ENCODE results near the gene F5.

Gene F5

DNA sequence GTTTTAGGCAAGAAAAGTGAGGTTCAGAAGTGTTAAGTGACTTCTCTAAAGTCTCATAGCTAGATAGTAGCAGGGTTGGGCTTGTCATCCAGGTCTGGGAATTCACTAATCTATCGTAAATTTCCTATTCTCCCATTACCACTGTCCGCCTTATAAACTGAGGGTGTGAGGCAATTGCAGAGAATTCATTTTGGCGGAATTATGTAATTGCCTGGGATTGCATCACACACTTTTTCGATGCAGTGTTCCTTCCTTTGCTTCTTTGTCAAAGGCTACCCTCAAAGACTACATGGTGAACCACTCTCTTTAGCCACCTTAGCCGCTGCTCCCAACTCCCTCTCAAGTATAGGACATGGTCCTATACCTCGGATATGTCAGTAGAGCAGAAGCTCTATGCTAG, 24.6 kb upstream of the F5 start:
- no peak overlapping the region for H3K4me3 ChIP-seq (ENCODE audit: low read length)
- H3K27me3 ChIP-seq (ENCODE audit: insufficient read depth, low read length), result no peaks in the 10 kb centered on the region; the same call in 1 of the 2 replicates
- no peaks in the 10 kb centered on the region for H3K4me1 ChIP-seq (ENCODE audit: insufficient read depth, low read length)
- H3K9me3 ChIP-seq (ENCODE audit: insufficient read depth, low read depth, low read length), result no peaks in the 10 kb centered on the region
- no peak overlapping the region for H3K9ac ChIP-seq (ENCODE audit: low read depth, low read length)
- H3K27ac ChIP-seq (ENCODE audit: low read depth, low read length), result no peak overlapping the region
- no peaks in the 10 kb centered on the region for H3K36me3 ChIP-seq (ENCODE audit: insufficient read depth, low read length)
- WGBS, result 75% methylated on average over 4 of the region's 6 CpGs

DNA sequence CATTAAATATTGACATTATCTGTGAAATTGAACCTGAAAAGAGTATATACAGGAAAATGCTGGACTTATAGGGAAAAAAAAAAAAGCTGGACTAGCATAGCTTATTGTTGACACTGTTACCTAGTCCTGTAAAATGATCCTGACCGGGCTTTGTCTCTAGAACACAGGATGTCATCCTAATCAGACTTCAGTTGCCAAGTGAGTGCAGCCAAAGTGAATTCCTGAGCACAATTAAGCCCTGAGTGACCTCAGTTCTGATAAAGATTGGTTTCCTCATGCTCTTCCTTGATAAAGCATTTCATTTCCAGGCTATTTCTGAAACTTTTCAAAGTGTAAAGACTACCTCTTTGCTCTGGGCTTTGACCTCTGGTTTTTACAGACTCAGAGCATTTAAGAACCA, 23.8 kb upstream of the F5 start:
- Histone ChIP-seq H3K4me1 (ENCODE audit: insufficient read depth, low read length) (no peaks in the 10 kb centered on the region), H3K27ac (ENCODE audit: low read depth, low read length) (no peak overlapping the region), H3K36me3 (ENCODE audit: insufficient read depth, low read length) (no peaks in the 10 kb centered on the region), H3K9me3 (ENCODE audit: insufficient read depth, low read depth, low read length) (no peaks in the 10 kb centered on the region), H3K9ac (ENCODE audit: low read depth, low read length) (no peak overlapping the region), H3K27me3 (ENCODE audit: insufficient read depth, low read length) (no peaks in the 10 kb centered on the region; the same call in 1 of the 2 replicates), H3K4me3 (ENCODE audit: low read length) (no peak overlapping the region)
- 83% methylated on average over 1 of the region's 1 CpG for WGBS

DNA sequence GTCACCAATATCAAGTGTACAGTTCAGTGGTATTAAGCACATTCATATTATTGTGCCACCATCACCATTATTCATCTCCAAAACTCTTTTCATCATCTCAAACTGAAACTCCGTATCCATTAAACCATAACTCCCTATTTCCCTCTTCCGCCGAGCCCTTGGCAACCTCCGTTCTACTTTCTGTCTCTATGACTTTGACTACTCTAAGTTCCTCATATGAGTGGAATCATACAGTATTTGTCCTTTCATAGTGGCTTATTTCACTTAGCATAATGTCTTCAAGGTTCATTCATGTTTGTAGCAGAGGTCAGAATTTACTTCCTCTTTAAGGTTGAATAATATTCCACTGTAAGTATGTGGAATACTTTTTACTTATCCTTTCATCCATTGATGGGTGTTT, 21.9 kb upstream of the F5 start:
- Histone ChIP-seq H3K9me3 (ENCODE audit: insufficient read depth, low read depth, low read length) (no peaks in the 10 kb centered on the region), H3K36me3 (ENCODE audit: insufficient read depth, low read length) (no peaks in the 10 kb centered on the region), H3K27ac (ENCODE audit: low read depth, low read length) (no peak overlapping the region), H3K4me3 (ENCODE audit: low read length) (no peak overlapping the region), H3K4me1 (ENCODE audit: insufficient read depth, low read length) (no peaks in the 10 kb centered on the region), H3K9ac (ENCODE audit: low read depth, low read length) (no peak overlapping the region), H3K27me3 (ENCODE audit: insufficient read depth, low read length) (no peaks in the 10 kb centered on the region)
- 96% methylated on average over 4 of the region's 4 CpGs for WGBS

DNA sequence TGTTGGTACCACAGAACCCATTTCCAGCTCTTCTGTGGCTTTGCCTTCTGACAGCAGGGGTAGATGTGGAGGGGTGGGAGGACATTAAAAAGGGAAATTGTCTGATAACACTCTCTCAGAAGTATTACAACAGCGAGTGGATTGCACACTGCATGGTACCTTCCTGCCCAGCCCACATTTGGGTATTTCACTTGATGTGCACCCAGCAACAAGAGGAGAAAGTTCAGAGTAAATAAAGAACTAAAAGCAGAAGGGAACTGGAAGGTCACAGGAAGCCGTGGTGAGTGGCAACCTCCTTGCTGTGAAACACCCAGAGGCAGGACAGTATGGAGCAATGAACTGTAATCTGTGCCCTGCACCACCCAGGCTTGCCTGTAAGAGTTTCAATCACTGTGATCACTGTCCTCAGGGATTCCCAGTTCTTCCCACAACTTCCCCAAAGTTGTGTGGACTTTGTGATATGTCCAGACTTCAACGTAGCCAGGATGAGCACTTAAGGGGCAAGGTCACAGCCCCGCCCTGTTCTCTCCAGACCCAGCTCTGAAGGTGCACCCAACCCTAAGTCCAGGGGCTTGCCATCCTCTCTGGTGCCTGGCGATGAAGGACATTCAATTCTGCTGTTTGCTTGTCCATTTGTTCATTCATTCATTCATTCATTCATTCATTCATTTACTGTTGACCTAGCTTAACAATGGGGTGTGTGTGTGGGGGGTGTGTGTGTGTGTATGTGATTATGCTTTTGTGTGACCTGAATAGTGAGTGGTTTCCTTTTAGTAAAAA, 18.7 kb upstream of the F5 start:
- no peaks in the 10 kb centered on the region for H3K36me3 ChIP-seq (ENCODE audit: insufficient read depth, low read length)
- no peak overlapping the region for H3K4me3 ChIP-seq (ENCODE audit: low read length)
- no peaks in the 10 kb centered on the region for H3K27me3 ChIP-seq (ENCODE audit: insufficient read depth, low read length)
- 86% methylated on average over 5 of the region's 5 CpGs for WGBS
- H3K27ac ChIP-seq (ENCODE audit: low read depth, low read length), result no peak overlapping the region
- H3K9me3 ChIP-seq (ENCODE audit: insufficient read depth, low read depth, low read length), result no peaks in the 10 kb centered on the region
- no peaks in the 10 kb centered on the region for H3K4me1 ChIP-seq (ENCODE audit: insufficient read depth, low read length)
- no peak overlapping the region for H3K9ac ChIP-seq (ENCODE audit: low read depth, low read length)

DNA sequence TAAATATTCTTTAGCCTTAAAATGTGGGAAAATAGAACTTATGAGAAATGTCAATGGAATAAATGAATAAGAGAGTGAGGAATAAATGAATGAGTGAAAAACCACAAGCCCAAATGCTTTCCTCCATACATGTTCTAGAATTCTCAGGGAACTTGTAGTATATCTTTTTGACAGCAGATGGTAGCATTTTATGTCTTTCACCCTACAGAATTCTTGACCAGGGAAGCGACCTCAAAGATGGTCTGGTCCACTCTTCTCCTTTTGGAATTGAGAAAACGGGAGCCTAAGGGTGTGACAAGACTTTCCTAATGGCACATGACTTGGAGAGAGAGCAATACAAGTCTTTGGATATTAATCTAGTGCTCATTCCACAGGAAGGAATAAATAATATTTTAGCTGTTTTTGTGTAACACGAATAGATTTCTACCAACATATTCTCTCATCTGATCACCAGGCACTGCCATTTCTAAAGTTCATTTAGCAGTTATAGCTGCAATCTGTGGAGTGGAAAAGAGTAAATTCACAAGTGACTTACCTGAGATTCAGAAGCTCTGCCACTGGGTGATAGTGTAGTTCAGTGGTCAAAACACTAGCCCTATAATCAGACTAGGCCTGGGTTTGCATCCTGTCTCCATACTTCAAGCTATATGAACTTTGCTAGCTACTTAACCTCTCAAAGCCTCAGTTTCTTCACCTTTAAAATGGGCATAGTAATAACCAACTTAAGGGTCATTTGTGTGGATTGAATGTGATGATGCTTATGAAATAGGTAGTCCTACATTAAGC, 15.0 kb upstream of the F5 start:
- Histone ChIP-seq H3K36me3 (ENCODE audit: insufficient read depth, low read length) (no peaks in the 10 kb centered on the region), H3K27ac (ENCODE audit: low read depth, low read length) (no peak overlapping the region), H3K9me3 (ENCODE audit: insufficient read depth, low read depth, low read length) (no peaks in the 10 kb centered on the region), H3K27me3 (ENCODE audit: insufficient read depth, low read length) (no peaks in the 10 kb centered on the region), H3K9ac (ENCODE audit: low read depth, low read length) (no peak overlapping the region), H3K4me1 (ENCODE audit: insufficient read depth, low read length) (no peaks in the 10 kb centered on the region), H3K4me3 (ENCODE audit: low read length) (no peak overlapping the region)
- WGBS, result 31% methylated on average over 2 of the region's 3 CpGs

DNA sequence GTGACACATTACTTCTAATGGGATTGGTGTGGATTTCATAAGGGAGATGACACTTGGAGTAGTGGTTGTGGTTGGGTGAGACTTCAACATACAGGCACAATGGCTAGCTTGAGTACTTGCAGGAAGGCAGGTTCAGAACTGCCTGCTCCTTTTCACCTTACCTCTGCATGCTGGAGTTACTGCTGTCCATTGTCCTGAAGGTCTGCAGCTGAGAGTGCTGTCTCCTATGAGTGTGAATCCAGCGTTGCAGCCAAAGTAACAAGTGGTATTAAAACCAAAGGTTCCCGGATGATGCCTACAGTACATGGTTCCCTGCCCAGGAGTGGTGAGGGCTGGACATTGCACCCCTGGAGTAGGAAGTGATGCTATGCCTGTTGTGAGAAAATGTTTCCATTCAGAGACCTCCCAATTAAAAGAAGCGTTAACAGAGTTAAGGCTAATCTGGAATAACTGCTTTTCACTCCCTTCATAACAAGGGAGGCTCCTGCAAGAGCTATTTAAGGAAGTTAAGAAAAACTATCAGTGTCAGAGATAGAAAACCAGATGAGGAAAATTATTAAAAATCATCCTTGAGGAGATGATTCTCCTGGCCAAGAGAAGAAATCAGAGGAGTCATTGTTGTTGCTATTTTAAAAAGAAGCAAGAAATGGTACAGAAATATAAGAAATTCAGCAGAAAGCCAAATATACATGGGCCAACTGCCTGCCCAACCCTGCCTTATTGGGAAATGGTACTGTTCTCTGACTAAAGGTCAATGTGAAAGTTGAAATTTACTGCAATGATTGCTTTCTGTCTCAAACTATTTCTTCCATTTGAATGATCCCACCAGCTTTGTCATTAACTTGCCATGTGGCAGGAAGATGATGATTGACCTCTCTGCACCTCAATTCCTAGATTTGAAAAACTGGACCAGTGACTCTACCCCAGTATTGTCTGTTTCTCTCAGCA, 9.8 kb upstream of the F5 start:
- no peaks in the 10 kb centered on the region for H3K36me3 ChIP-seq (ENCODE audit: insufficient read depth, low read length)
- H3K9ac ChIP-seq (ENCODE audit: low read depth, low read length), result no peak overlapping the region
- no peaks in the 10 kb centered on the region for H3K27me3 ChIP-seq (ENCODE audit: insufficient read depth, low read length)
- 23% methylated on average over 2 of the region's 3 CpGs for WGBS
- H3K9me3 ChIP-seq (ENCODE audit: insufficient read depth, low read depth, low read length), result no peaks in the 10 kb centered on the region
- H3K4me3 ChIP-seq (ENCODE audit: low read length), result no peak overlapping the region
- no peaks in the 10 kb centered on the region for H3K4me1 ChIP-seq (ENCODE audit: insufficient read depth, low read length)
- no peak overlapping the region for H3K27ac ChIP-seq (ENCODE audit: low read depth, low read length)

DNA sequence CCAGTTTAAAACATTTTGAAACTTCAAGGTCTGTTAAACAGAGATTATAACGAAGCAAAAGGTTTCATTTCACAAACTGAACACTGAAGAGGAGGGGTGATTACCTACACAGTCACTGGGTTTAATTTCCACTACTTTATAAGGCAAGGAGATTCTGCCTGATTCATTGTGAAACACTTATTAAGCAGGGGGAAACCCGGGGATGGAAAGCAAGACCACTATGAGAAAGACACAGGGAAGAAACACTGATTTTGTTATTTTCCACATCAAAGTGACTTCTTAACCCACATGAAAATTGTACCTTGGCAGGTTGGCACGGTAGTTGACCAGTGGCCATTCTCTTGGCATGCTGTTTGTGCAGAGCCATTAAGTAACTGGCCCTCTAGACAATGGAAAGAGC, 8.1 kb upstream of the F5 start:
- no peak overlapping the region for H3K9ac ChIP-seq (ENCODE audit: low read depth, low read length)

DNA sequence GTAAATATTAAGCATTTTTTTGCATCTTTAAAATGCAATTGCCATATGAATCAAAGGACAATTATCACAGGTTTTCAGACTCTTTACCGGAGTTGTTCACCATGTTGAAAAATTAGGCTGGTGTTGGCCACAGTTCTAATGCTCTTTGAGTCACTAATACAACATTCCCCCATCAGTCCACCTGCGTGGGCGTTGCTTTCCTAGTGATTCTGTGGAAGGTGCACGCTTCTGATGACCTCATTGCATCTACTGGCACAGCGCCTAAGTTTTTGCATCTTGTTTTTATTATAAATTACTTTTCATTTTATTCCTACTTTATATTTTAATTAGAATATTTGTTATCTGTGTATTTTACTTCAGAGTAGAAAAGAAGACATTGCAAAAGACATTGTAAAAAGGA, 4.7 kb upstream of the F5 start:
- Histone ChIP-seq H3K27me3 (ENCODE audit: insufficient read depth, low read length) (peaks cover 3% of the 10 kb centered on the region; the same call in 1 of the 2 replicates), H3K36me3 (ENCODE audit: insufficient read depth, low read length) (no peaks in the 10 kb centered on the region), H3K4me1 (ENCODE audit: insufficient read depth, low read length) (no peaks in the 10 kb centered on the region), H3K9me3 (ENCODE audit: insufficient read depth, low read depth, low read length) (no peaks in the 10 kb centered on the region), H3K4me3 (ENCODE audit: low read length) (no peak overlapping the region), H3K27ac (ENCODE audit: low read depth, low read length) (no peak overlapping the region), H3K9ac (ENCODE audit: low read depth, low read length) (no peak overlapping the region)
- WGBS, result 95% methylated on average over 4 of the region's 5 CpGs

More for the DNA sequence above, 8.1 kb upstream of the F5 start:
- H3K27me3 ChIP-seq (ENCODE audit: insufficient read depth, low read length), result no peaks in the 10 kb centered on the region
- no peaks in the 10 kb centered on the region for H3K9me3 ChIP-seq (ENCODE audit: insufficient read depth, low read depth, low read length)
- no peak overlapping the region for H3K27ac ChIP-seq (ENCODE audit: low read depth, low read length)
- 76% methylated on average over 2 of the region's 3 CpGs for WGBS
- H3K4me3 ChIP-seq (ENCODE audit: low read length), result no peak overlapping the region
- no peaks in the 10 kb centered on the region for H3K36me3 ChIP-seq (ENCODE audit: insufficient read depth, low read length)
- H3K4me1 ChIP-seq (ENCODE audit: insufficient read depth, low read length), result no peaks in the 10 kb centered on the region

DNA sequence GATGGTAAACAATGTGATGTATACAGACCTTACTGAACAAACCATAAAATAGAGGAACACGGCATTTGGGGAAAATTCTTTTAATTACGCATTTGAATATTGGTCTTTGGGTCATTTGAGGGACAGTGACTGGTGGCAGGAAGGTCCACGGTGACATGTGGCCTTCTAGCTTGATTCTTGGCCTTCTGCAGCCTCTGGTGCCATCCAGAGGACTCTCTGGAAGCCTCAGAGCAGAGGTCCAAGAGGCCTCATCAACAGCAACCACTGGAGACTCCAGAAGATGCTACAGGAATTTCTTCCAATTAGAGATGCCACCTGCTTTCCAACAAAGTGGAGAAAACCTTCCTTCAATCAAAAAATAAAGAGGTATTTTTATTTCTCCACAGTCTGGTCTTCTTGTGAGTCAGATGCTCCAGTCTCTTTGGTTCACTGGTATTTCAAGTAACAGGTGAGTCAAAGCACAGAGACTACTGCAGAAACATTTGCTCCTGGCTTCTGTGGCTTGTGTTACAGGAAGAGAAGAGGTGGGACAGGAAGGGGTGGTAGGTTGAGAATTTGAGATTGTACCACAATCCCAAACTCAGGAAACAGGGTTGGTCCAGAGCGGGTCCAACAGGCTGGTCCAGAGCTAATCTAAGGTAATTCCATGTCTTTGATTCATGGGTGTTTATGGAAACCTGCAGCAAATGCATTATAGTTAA, 2.7 kb upstream of the F5 start:
- Histone ChIP-seq H3K4me3 (ENCODE audit: low read length) (no peak overlapping the region), H3K36me3 (ENCODE audit: insufficient read depth, low read length) (no peaks in the 10 kb centered on the region), H3K9me3 (ENCODE audit: insufficient read depth, low read depth, low read length) (no peaks in the 10 kb centered on the region), H3K27ac (ENCODE audit: low read depth, low read length) (no peak overlapping the region), H3K9ac (ENCODE audit: low read depth, low read length) (no peak overlapping the region), H3K27me3 (ENCODE audit: insufficient read depth, low read length) (peaks cover 10% of the 10 kb centered on the region; the same call in 1 of the 2 replicates), H3K4me1 (ENCODE audit: insufficient read depth, low read length) (no peaks in the 10 kb centered on the region)
- 83% methylated on average over 4 of the region's 4 CpGs for WGBS

DNA sequence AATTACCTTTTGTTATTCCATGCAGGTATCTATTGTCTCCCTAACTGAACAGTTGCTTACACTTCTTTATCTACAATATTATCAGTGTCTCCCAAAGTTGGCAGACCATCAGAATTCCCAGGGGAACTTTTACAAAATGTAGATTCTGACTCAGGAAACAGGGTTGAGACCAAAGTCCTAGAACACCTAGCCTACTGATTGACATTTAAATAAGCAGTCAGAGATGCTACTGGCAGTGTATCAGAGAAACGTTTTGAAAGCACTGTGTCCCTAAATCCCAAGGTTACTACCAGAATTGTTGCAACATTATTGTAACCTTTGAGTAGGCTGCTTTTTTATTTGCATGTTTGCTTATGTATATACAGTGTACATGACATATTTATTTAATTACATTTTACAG, 1.8 kb upstream of the F5 start:
- 71% methylated on average over 1 of the region's 1 CpG for WGBS
- H3K4me3 ChIP-seq (ENCODE audit: low read length), result no peak overlapping the region
- H3K36me3 ChIP-seq (ENCODE audit: insufficient read depth, low read length), result no peaks in the 10 kb centered on the region
- H3K4me1 ChIP-seq (ENCODE audit: insufficient read depth, low read length), result no peaks in the 10 kb centered on the region
- H3K9ac ChIP-seq (ENCODE audit: low read depth, low read length), result no peak overlapping the region
- peaks cover 10% of the 10 kb centered on the region; the same call in 1 of the 2 replicates for H3K27me3 ChIP-seq (ENCODE audit: insufficient read depth, low read length)
- H3K9me3 ChIP-seq (ENCODE audit: insufficient read depth, low read depth, low read length), result no peaks in the 10 kb centered on the region
- no peak overlapping the region for H3K27ac ChIP-seq (ENCODE audit: low read depth, low read length)
